Measurements from ENCODE around the gene DENND1A.
"Not testable (repeated sequence)": the region's sequence is repeated elsewhere in the genome, so short reads cannot be mapped to it uniquely, and the experiment has no call there.

Gene DENND1A

DNA sequence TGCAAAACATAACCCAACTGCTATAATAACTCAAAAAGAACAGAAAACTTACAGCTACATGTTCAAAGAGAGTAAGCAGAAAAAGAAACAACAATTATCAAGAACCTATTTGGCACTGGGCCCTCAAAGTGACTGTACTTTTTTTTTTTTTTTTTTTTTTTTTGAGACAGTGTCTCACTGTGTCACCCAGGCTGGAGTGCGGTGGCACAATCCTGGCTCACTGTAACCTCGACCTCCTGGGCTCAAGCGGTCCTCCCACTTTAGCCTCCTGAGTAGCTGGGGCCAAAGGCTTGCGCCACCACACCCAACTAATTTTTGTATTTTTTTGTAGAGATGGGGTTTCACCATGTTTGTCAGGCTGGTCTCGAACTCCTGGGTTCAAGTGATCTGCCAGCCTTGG, 114.1 kb downstream of the DENND1A start:
- DNase-seq (ENCODE audit: low spot score): not testable (repeated sequence)

DNA sequence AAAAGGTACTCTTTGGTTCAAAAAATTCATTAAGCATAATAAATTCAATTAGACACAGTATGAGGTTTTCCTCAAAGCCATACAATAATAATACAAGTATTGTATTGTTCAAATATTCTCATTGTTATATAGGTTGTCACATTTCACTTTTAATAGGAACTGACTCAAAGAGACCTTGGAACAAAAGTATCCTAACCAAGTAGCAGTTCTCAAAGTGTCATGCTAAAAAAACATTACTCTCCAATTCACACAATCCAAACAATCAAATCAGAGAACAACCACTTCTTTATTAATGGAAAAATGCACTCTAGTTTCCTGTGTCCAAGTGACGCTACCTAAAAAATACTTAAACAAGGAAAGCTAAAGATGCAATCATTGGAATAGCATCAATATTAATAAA, 115.4 kb downstream of the DENND1A start:
- DNase-seq (ENCODE audit: low spot score): no peak

DNA sequence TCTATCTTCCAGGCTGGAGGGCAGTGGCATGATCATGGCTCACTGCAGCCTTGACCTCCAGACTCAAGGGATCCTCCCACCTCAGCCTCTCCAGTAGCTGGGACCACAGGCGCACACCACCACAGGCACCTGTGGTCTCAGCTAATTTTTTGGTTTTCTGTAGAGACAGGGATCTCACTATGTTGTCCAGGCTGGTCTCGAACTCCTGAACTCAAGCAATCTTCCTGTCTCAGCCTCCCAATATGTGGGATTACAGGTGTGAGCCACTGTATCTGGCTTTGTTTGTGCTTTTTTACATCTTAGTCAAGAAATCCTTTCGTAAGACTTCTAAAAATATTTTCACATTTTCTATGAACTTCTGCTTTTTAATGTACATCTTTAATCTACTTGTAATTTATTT, 116.9 kb downstream of the DENND1A start:
- no peak for DNase-seq (ENCODE audit: low spot score)

DNA sequence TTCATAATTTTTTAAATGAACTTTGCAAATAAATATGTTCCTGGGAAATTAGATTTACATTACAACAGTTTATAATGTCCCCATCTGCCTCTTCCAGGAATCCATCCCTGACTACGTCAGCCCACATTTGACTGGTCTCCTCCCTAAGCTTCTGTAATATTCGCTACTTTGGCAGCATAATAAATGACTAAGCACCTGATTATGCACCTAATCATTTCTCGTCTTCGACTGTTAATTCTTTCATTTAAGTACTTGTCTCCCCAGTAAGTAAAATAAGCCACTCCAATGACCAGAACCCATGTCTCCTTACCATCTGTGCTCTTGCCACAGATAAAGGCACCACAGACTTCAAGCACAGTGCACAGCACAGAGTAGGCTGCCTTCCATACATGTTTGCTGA, 122.7 kb downstream of the DENND1A start:
- DNase-seq (ENCODE audit: low spot score): no peak

DNA sequence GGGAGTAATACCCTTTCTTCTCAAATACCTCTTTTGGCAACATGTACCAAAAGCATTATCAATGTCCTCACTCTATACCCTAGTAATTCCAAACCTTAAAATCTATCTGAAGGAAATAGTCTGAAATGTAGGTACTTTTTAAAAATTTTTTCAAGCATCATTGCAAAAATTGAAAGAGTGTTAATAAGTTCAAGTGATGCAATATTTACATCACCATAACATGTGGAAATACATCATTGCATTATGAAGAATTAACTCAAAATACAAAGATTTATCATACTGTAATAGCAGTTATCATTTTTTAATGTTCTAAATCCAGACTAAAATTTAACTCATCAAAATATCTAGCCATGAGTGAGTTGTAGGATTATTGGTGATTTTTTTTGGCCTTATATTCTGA, 123.1 kb downstream of the DENND1A start:
- no peak for DNase-seq (ENCODE audit: low spot score)

DNA sequence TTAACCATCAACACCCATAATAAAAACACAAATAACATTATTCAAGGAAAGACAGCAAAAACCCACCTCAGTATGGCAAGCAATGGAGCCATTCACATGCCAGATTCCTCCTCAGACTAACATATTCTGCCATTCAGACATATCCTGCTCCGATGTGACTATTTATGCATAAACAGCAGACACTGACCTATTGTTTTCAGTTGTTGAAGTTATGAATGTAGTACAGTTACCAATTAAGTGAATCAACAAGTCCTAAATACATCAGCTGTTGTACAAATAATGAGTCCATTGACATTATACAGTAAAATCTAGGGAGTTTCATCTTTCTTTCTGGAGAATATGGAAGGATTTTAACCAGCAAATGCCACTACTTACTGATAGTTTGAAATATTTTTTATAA, 131.7 kb downstream of the DENND1A start:
- DNase-seq (ENCODE audit: low spot score): no peak

DNA sequence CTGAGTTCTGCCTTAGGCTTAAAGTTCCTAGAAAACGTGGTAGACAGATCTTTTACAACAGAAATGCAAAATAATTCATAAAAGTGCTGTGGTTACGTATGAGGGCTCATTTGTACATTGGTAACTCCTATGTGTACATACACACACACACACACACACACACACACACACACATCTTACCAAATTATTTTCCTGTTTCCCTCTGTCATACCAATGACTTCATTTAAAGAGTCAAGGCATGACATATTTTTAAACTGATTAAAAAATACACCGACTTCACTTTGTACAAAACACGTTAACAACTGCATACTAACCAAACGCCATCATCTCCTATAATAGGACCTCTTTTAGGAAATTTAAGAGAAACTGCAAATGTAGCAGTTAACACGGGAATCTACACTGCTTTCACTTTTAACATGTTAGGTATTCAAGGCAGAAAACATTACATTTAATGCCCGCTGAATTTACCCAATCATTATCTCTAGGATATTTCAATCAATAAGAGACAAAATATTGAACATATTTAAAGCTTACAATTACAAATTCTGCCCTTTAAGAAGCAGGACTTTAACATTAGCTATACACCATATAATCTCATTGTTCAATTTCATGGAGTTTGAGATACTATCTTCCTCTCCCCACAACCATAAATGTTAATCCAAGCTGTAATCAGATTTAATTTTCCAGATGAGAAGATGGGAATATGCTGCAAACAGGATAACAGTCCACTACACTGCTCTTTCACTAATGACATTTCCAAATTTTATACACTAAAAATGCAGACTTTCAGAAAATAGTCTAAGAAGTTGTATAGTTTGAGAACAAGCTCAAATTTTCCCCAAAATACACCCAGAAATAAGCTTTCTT, 133.1 kb downstream of the DENND1A start:
- no peak for DNase-seq (ENCODE audit: low spot score)

DNA sequence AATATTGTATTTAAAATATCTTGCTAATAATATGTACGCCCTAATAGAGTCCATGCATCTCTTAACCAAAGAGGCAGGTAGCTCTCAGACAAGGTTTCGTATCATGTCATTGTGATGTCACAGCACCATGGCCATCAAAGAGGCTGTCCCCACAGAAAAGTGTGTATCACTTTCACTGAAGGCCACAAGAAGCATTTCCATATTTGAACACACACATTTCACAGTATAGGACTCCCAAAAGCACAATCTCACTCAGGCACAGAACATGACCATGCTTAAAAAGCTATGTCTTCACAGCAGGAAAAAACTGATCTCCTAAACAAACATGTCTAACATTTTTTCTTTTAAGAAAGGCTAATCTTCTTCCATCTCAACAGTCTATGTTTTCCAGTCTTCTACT, 133.8 kb downstream of the DENND1A start:
- DNase-seq (ENCODE audit: low spot score): no peak

DNA sequence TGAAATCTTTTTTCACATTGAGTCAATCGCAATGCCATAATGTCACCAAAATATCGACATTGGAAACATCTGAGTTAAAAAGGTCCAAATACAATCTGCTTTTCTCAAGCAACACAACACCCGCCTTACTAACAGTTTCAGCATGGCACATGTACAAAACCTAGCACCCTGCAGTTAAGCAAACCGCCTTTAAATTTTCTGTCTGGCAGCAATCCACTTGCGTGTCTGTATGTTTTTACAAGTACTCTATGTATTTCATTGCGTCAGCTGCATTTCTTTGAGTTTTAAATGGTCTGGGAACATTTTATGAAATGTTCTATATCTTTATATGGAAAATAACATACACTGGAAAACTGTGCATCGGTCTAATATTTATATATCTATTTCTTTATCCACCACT, 134.6 kb downstream of the DENND1A start:
- DNase-seq (ENCODE audit: low spot score): no peak

DNA sequence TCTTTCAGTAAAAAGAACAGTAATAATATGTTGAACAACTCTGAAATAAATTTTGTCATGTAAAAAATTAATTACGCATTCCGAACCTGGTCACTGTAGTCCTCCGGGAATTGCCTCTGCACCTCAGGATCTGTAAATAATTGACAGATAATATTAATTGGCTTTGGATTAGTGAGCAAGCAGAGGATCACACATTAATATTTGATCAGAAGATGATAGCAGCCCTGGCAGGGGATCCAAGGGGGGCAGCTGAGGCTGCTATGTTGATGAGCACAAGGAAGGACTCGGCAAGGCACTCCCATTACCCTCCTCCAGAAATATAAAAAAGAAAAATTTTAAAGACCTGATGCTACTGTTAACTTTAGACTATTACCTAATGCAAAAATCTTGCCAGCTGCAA, 137.4 kb downstream of the DENND1A start:
- no peak for DNase-seq (ENCODE audit: low spot score)

DNA sequence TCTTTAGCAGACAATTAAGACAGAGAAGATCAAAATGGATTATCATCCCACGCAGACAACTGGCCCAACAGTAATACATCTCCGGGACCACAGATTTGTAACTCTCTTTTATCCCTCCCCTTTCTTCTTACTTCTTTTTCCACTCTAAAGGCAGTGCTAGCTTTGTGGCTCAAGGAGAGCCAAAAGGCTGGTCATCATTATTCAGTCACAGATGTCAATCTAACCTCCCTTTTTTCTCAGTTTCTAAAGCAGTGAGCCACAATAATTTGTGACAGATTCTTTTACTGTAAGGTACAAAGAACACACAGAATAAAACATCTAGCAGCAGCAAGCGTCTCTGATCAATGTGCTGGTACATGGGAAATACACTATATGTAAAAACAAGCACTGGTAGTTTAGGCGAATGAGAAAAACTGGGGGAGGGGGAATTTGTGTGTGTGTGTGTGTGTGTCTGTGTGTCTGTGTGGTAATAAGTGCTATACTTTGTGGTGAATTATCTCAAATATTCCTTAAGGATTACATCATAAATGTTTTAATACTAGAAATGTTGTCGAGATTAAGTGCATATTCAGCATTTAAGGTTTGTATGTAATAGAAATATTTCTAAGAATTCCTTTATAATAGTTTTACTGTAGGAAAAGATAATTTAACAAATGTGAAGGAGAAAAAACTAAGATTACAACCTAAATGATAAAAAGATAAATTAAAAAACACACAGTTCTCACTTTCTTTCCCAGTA, 140.2 kb downstream of the DENND1A start:
- DNase-seq (ENCODE audit: low spot score): no peak

DNA sequence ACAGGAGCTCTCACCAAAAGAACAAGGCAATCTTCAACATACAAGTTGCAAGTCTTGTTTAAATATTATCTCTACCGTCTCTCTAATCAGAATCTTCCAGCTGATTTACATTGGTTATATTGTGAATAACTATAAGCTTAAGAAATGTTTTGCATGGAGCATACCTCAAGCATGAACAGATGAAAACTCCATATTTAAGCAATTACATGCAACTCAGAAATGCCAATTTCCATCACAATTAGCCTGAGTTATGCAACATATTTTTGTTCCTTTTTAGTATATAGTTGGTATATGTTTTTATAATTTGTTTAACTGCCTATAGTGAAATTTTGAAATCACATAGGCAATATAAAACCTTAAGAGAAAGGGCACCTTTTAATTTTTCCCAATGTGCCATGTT, 142.5 kb downstream of the DENND1A start:
- no peak for DNase-seq (ENCODE audit: low spot score)

DNA sequence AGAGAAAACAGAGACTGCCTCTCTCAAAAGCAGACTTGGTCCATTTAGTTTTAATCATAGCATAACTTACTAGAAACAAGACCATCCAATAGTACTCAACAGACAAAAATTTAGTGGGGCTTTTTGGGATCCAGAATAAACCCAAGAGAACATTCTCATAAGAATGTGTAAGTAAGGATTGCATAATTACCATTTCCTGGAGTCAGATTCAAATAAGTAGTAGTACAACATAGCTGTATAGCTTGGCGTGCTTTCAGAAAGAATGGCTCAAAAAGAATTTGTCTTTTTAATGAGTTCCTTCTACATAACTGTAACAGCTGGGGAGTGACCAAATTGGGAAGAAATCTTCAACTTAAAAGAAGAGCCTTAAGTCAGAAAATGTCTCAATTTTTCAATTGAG, 145.4 kb downstream of the DENND1A start:
- DNase-seq (ENCODE audit: low spot score): no peak

DNA sequence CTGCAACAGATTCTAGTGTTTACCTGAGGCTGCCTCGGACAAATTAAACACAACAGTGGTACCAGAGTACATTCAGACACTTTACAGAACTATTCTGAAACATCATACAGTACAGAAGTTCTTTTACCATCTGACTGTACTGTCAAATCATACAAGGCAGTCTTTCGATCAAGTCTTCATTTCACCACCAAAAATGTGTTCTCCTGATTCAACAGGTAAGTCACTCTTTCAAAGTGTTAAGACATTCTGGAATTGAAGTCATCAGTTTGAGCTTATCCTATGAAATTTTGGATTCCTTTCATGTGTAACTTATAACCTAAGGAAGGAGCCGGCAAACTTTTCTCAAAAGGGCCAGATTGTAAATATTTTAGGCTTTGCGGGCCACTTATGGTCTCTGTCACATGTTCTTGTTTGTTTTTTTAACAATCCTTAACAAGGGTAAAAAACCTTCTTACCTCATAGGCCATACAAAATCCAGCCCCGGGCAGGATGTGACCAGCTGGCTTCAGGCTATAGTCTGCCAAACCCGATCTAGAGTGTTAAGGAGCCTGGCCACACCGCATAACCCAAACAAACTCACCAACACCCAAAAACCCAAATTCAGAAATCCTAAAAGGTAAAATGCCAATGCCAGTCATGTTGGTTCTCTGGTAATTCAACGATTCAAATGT, 151.6 kb downstream of the DENND1A start:
- no peak for DNase-seq (ENCODE audit: low spot score)

DNA sequence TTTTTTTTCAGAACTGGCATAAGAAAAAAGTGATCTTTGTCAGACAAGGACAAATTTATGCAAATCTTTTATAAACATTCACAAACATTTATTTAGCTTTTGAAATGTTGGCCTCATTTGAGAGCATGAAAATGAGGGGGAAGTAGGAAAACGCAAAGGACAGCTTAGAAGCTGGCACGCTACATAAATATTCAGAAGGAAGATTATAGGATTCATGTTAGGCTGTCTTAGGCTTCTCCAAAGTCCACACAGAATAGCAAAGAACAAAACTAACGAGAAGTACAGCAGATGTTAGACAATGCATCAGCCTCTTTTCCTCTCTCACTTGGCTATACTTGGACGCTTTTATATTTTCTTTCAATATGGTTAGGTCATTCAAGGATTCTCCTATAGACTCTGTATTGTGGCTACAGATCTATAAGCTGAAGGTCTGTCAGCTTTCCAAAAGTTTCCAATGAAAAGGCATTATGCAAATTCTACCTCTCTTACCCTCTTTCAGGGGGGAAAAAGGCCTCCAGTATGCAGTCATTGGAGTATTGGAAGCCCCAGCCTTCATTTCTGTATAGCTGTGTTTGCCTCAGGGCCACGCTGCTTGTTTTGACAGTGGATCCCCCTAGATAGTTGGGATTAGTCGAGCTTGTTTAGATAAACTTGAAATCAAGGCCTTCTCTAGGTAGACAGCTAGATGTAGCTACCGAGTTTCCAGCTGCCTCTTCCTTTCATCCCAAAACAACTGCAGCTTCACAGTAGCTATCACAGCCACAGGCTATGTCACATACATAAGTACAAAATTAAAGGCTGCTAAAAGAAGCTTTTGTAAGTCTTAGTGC, 153.0 kb downstream of the DENND1A start:
- no peak for DNase-seq (ENCODE audit: low spot score)

DNA sequence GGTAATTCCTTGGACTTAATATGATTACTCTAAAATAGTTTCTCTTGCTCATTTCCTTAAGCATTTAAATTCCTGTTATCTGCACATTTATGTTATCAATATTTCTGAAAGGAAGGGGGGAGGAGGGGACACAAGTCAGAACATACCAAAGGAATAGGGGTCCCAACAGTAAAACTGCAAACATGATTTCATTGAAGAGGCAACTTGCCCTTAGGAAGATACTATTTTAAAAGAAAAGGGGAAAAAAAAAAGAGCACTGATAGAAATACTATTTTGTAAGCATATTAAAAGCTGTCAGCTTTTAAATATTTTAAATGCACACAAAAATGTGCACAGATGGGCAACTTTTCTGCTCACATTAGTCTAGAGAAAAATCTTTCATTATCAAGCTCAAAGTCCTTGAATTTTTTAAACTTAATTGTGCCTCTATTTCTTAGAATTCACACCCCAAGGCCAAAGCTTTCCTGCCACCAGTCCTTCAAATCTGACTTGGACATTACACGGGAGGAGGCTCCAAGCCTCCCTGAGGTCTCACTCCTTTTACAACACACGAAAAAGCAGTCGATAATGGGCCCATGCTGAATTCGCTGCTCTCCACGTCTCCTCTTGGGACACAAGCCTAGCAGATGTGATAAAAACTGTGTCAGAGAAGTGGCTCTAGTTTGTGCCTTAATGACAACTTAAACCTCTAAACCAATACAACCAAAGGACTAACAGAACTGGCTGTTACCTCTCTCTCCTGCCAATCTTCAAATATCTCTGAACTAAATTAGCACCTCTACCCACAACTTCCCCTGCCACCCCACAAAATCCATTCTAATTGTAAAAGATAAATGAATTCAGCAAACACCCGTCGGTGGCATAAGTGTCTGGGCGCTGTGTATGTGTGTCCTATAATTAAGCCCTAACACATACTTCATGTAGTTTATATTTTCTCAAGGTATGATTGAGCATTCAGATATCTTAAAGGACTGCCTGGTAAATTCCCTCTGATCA, 154.3 kb downstream of the DENND1A start:
- no peak for DNase-seq (ENCODE audit: low spot score)

DNA sequence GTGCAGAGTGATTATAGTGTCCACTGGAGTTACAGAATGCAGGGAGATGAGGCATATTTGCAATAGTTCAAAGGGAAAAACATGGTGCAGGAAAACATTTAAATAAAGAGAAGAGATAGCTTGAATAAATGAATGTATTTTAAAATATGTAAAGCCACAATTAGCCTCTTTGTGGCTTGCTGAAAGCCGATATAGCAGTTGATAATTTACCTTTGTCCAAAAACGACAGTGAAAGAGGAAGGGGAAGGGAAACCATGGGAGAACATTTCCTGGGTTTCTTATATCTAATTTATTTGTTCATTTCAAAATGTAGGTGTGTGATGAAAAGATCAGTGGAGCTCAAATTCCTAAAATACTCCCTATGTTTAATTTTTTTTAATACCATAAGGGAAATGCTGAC, 156.1 kb downstream of the DENND1A start:
- no peak for DNase-seq (ENCODE audit: low spot score)

DNA sequence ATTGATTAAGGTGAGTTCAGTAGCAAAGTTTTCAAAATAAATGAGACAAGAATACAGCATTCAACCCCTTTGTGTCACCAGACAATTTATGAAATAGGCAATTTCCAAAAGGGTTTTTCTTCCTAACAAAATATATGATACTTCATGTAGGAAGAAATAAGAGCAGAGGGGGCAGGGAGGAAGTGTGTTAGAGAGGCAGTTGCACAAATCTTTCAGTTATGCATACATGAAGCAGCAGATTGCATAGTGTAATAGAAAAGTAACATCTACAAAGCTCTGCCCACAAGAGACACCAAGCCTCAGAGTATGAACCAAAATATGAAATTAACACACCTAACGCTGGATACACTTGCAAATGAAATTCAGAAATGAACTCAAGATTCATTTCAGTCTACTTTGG, 157.0 kb downstream of the DENND1A start:
- no peak for DNase-seq (ENCODE audit: low spot score)

DNA sequence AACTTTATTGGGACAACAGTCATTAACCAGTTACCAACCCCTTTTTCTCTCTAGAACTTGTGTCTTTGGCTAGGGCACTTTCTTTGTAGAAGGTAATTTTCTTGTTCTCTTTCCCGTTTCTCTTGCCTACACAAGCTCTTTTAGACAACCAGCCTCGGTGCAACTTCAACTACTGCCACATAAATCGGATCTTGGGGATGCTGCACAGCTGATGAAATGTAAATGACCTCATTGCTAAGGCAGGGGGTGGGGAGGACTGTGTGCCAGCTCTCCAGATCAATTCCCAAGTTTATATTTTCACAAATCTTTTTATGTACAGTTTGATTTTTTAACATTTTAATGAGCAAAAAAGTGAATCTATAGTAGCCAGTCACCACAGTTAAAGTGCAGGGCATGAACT, 157.6 kb downstream of the DENND1A start:
- DNase-seq (ENCODE audit: low spot score): no peak

DNA sequence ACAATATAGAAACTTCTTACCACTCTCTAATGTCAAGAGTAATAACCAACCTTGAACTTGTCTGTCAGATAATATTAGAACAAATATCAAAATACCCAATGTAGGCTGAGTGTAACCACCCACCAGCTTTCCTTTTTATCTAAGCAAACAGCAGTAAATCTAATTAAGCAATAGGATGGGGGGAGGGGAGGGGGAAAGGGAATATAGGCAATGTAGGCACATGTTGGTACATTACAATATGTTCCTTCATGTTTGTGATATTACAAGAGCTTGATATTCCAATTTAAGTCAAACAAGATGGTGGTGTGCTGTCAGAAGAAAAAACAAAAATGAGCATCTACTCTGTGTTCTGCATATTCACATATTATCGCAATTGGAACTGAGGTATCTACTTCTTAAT, 158.2 kb downstream of the DENND1A start:
- no peak for DNase-seq (ENCODE audit: low spot score)

DNA sequence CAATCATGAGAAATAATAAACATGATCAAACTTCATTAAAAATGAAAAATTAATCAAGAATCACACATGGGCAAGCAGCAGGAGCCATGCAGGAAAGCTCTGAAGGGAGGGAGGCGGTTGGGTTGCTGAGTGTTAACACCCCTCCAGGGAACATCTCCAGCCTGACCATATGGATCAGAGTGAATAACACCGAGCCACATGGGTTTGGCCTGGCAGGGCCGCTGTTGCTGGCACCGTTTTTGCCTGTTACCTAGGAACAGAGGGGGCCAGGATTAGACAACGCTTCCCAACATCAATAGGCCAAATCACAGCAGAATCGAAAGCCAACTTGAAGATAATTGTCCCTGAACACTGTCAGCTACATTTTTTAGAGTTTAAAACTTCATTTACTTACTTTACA, 160.2 kb downstream of the DENND1A start:
- DNase-seq (ENCODE audit: low spot score): no peak
